ENCODE results near the gene METTL15.
"Not testable (repeated sequence)": the region's sequence is repeated elsewhere in the genome, so short reads cannot be mapped to it uniquely, and the experiment has no call there.

Gene METTL15

DNA sequence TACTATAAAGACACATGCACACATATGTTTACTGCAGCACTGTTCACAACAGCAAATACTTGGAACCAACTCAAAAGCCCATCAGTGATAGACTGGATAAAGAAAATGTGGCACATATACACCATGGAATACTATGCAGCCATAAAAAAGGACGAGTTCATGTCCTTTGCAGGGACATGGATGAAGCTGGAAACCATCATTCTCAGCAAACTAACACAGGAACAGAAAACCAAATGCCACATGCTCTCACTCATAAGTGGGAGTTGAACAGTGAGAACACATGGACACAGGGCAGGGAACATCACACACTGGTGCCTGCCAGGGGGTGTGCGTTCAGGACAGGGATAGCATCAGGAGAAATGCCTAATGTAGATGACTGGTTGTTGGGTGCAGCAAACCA, 164.1 kb downstream of the METTL15 start:
- H3K9ac ChIP-seq (ENCODE audit: low read length); H3K27me3 ChIP-seq (ENCODE audit: control insufficient read depth, insufficient read depth, low read length); H3K27ac ChIP-seq (ENCODE audit: low read depth, low read length); H3K4me3 ChIP-seq (ENCODE audit: low read length); H3K36me3 ChIP-seq (ENCODE audit: control insufficient read depth, insufficient read depth, low read length); H3K4me1 ChIP-seq (ENCODE audit: control insufficient read depth, insufficient read depth, low read length): not testable (repeated sequence)

DNA sequence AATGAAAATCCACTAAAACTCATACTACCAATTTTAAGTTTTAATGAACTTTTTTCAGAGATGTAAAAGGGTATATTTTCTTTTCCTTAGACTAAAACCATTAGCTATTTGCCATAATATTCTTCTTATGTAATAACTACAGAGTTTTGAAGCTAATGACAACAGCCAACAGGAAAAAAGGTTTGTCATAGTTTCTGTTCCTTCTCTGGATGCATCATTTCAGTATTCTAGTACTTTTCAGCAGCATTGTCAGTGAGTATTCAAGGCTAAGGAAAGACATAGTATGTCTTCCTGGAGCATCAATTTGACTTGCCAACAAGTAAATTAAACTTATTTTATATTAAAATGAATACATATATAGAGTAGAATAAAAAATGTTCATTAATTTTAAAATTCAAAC, 166.0 kb downstream of the METTL15 start:
- Histone ChIP-seq H3K27me3 (ENCODE audit: control insufficient read depth, insufficient read depth, low read length) (no peaks in the 10 kb centered on the region), H3K36me3 (ENCODE audit: control insufficient read depth, insufficient read depth, low read length) (no peaks in the 10 kb centered on the region), H3K27ac (ENCODE audit: low read depth, low read length) (no peak overlapping the region), H3K4me3 (ENCODE audit: low read length) (no peak overlapping the region), H3K4me1 (ENCODE audit: control insufficient read depth, insufficient read depth, low read length) (no peaks in the 10 kb centered on the region), H3K9ac (ENCODE audit: low read length) (no peak overlapping the region)

DNA sequence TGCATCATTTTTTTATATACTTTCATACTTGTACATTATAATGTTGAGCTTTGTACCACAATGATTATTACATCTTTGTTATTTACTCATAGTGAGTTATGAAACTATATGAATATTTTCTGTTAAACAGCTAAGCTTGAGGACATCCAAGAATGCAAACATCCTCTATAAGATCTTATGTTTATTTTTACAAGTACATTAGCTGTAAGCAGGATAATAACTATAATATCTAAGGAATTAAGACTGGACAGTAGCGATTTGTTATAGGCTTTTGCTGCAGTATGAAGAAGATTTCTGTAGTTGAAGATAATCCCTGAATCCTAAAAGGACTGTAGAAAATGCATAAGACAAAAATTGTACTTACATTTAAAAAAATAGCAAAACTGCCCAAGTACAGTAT, 176.0 kb downstream of the METTL15 start:
- no peaks in the 10 kb centered on the region for H3K36me3 ChIP-seq (ENCODE audit: control insufficient read depth, insufficient read depth, low read length)
- H3K4me1 ChIP-seq (ENCODE audit: control insufficient read depth, insufficient read depth, low read length) = no peaks in the 10 kb centered on the region
- no peaks in the 10 kb centered on the region for H3K27me3 ChIP-seq (ENCODE audit: control insufficient read depth, insufficient read depth, low read length)
- no peak overlapping the region for H3K4me3 ChIP-seq (ENCODE audit: low read length)
- no peak overlapping the region for H3K9ac ChIP-seq (ENCODE audit: low read length)
- H3K27ac ChIP-seq (ENCODE audit: low read depth, low read length) = no peak overlapping the region

DNA sequence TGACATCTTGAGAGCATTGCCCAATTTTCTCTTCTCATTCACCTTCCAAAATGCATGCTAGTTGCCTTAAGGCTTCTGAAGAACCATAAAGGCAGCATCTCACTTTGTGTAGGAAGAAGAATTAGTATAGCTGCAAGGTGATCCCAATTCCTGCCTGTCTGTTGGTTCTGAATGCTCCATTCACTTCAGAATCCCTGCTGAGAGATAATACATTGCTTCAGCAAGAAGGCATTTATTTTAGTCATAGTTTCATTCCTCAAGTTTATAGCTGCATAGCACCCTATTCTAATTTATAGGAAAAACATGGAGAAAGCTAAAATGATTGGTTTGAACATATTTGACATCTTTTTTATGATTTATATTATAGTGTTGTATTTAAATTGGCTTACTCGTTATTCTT, 181.3 kb downstream of the METTL15 start:
- Histone ChIP-seq H3K9ac (ENCODE audit: low read length) (no peak overlapping the region), H3K36me3 (ENCODE audit: control insufficient read depth, insufficient read depth, low read length) (no peaks in the 10 kb centered on the region), H3K4me1 (ENCODE audit: control insufficient read depth, insufficient read depth, low read length) (no peaks in the 10 kb centered on the region), H3K27me3 (ENCODE audit: control insufficient read depth, insufficient read depth, low read length) (no peaks in the 10 kb centered on the region), H3K4me3 (ENCODE audit: low read length) (no peak overlapping the region), H3K27ac (ENCODE audit: low read depth, low read length) (no peak overlapping the region)

DNA sequence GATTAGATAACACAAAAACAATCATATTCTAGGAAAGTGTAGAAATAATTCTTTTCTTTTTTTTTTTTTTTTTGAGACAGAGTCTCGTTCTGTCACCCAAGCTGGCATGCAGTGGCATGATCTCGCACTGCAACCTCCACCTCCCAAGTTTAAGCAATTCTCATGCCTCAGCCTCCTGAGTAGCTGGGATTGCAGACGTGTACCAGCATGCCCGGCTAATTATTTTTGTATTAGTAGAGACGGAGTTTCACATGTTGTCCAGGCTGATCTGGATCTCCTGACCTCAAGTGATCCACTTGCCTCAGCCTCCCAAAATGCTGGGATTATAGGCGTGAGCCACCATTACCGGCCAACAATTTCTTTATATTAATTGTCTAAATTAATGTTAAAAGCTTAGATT, 182.8 kb downstream of the METTL15 start:
- not testable (repeated sequence) for H3K36me3 ChIP-seq (ENCODE audit: control insufficient read depth, insufficient read depth, low read length); H3K9ac ChIP-seq (ENCODE audit: low read length); H3K27ac ChIP-seq (ENCODE audit: low read depth, low read length); H3K27me3 ChIP-seq (ENCODE audit: control insufficient read depth, insufficient read depth, low read length); H3K4me3 ChIP-seq (ENCODE audit: low read length); H3K4me1 ChIP-seq (ENCODE audit: control insufficient read depth, insufficient read depth, low read length)

DNA sequence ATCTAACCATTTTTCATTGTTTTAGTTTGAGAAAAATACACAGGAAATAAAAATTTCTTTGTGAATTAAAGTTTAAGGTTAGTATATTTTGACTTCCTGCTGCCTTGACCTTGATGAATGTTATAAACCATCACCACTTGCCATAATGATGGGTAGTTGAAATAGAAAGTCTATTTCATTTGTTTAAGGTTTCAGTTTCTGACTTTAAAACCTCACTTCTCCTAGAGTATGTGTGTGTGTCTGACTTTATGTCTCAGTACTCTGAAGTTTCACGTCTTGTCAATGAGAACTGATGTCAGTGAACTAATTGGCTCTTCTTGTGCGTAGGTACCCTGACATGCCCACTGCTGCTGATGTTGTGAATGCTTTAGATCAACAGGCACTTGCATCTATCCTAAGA, 188.2 kb downstream of the METTL15 start:
- no peaks in the 10 kb centered on the region for H3K4me1 ChIP-seq (ENCODE audit: control insufficient read depth, insufficient read depth, low read length)
- no peaks in the 10 kb centered on the region for H3K27me3 ChIP-seq (ENCODE audit: control insufficient read depth, insufficient read depth, low read length)
- H3K27ac ChIP-seq (ENCODE audit: low read depth, low read length) = no peak overlapping the region
- no peaks in the 10 kb centered on the region for H3K36me3 ChIP-seq (ENCODE audit: control insufficient read depth, insufficient read depth, low read length)
- H3K4me3 ChIP-seq (ENCODE audit: low read length) = no peak overlapping the region
- H3K9ac ChIP-seq (ENCODE audit: low read length) = no peak overlapping the region

DNA sequence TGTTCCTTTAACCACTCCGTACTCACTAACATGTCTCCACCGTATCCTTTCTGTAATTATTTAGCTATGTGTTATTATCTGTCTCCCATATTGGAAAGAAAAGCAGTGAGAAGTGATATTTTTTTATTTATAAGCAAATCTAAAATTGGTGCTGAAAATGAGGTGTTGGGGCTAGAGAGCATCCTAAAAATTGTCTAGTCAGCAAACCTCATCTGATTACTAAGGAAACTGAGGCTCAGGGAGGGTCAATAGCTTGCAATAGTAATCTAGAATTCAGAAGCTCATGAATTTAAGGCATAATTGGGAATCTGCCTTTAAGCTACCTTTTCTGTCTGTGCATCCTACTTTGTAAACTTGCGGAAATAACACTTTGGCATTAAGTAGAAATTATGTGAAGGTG, 190.0 kb downstream of the METTL15 start:
- no peak overlapping the region for H3K9ac ChIP-seq (ENCODE audit: low read length)
- H3K36me3 ChIP-seq (ENCODE audit: control insufficient read depth, insufficient read depth, low read length) = no peaks in the 10 kb centered on the region
- H3K27me3 ChIP-seq (ENCODE audit: control insufficient read depth, insufficient read depth, low read length) = no peaks in the 10 kb centered on the region
- H3K4me1 ChIP-seq (ENCODE audit: control insufficient read depth, insufficient read depth, low read length) = no peaks in the 10 kb centered on the region
- H3K27ac ChIP-seq (ENCODE audit: low read depth, low read length) = no peak overlapping the region
- no peak overlapping the region for H3K4me3 ChIP-seq (ENCODE audit: low read length)

DNA sequence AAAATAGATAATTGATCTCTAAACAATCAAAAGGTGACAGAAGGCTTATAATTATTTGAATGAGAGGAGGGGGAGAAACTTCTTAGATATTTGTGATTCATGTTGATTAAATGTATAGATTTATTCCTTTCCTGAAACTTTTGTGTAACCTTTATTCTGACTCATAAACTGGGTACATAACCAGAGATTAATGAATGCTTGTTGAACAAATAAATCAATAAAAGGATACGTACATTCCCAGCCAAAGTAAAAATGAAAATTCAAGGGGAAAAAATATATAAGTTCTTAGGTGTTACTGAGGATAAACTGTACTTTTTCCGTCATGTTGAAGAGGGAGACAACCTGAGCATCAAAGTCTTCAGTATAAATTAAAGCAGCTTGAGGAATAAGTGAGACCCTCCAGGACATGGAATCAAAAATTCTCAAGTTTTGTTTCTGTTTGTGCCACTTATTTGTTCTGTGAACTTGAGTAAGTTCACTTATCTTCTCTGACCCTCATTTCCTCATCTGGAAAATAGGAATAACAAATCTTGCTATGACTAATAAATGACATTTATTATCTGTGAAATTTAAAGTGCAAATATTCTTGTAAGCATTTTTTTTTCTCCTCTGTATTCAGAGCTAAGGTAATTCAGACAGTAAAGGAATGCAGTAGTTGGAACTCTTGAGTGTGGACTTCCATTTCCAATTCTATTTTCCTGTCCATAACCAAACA, 195.4 kb downstream of the METTL15 start:
- no peaks in the 10 kb centered on the region for H3K4me1 ChIP-seq (ENCODE audit: control insufficient read depth, insufficient read depth, low read length)
- H3K4me3 ChIP-seq (ENCODE audit: low read length) = no peak overlapping the region
- no peaks in the 10 kb centered on the region for H3K27me3 ChIP-seq (ENCODE audit: control insufficient read depth, insufficient read depth, low read length)
- H3K27ac ChIP-seq (ENCODE audit: low read depth, low read length) = no peak overlapping the region
- no peaks in the 10 kb centered on the region for H3K36me3 ChIP-seq (ENCODE audit: control insufficient read depth, insufficient read depth, low read length)
- no peak overlapping the region for H3K9ac ChIP-seq (ENCODE audit: low read length)

DNA sequence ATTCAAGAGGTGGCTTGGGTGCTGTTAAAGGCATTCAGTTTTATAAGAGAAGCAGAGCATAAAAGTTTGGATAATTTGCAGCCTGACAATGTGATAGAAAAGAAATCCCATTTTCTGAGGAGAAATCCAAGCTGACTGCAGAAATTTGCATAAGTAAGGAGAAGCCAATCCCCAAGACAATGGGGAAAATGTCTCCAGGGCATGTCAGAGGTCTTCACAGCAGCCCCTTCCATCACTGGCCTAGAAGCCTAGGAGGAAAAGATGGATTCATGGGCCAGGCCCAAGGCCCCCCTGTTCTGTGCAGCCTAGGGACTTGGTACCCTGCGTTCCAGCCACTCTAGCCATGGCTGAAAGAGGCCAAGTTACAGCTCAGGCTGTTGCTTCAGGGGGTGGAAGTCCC, 207.3 kb downstream of the METTL15 start:
- H3K27me3 ChIP-seq (ENCODE audit: control insufficient read depth, insufficient read depth, low read length) = no peaks in the 10 kb centered on the region
- H3K36me3 ChIP-seq (ENCODE audit: control insufficient read depth, insufficient read depth, low read length) = no peaks in the 10 kb centered on the region
- H3K27ac ChIP-seq (ENCODE audit: low read depth, low read length) = no peak overlapping the region
- H3K4me3 ChIP-seq (ENCODE audit: low read length) = no peak overlapping the region
- H3K4me1 ChIP-seq (ENCODE audit: control insufficient read depth, insufficient read depth, low read length) = no peaks in the 10 kb centered on the region
- no peak overlapping the region for H3K9ac ChIP-seq (ENCODE audit: low read length)

DNA sequence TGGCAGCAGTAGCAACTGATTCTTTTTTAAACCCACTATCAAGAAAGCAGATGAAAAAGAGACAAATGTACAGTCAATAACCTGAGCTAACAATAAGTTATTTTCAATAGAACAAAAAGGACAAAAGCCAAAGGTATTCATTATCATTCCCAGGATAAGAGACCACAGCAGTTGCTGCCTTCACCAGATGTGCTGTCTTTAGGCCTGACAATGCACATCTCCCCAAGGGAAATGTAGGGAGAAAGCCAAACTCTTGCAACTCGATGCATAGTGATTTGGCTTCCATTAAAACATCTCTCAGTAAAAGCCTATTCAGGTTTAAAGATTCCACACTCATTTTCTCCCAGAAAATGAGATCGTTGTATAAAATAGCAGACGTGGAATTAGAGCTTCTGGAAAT, 210.7 kb downstream of the METTL15 start:
- no peaks in the 10 kb centered on the region for H3K4me1 ChIP-seq (ENCODE audit: control insufficient read depth, insufficient read depth, low read length)
- H3K36me3 ChIP-seq (ENCODE audit: control insufficient read depth, insufficient read depth, low read length) = no peaks in the 10 kb centered on the region
- H3K27ac ChIP-seq (ENCODE audit: low read depth, low read length) = no peak overlapping the region
- H3K27me3 ChIP-seq (ENCODE audit: control insufficient read depth, insufficient read depth, low read length) = no peaks in the 10 kb centered on the region
- H3K4me3 ChIP-seq (ENCODE audit: low read length) = no peak overlapping the region
- no peak overlapping the region for H3K9ac ChIP-seq (ENCODE audit: low read length)

DNA sequence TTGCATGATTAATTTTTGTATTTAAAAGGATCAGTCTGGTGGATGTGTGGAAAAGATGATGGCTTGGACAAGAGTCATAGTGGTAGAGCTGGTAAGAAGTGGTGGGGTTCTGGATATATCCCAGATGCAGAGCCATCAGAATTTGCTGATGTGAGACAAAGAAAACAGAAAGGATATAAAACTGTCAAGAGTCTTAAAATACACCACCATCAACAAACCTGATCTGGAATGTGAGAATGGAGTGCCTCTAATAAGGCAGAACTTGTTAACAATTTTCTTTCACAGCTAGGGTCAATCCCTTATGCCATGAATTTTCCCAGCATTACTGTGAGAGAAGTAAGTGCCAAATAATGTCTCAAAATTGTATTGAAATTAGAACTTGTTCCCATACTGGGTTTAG, 215.4 kb downstream of the METTL15 start:
- Histone ChIP-seq H3K9ac (ENCODE audit: low read length) (no peak overlapping the region), H3K27ac (ENCODE audit: low read depth, low read length) (no peak overlapping the region), H3K27me3 (ENCODE audit: control insufficient read depth, insufficient read depth, low read length) (no peaks in the 10 kb centered on the region), H3K4me1 (ENCODE audit: control insufficient read depth, insufficient read depth, low read length) (no peaks in the 10 kb centered on the region), H3K4me3 (ENCODE audit: low read length) (no peak overlapping the region), H3K36me3 (ENCODE audit: control insufficient read depth, insufficient read depth, low read length) (no peaks in the 10 kb centered on the region)

DNA sequence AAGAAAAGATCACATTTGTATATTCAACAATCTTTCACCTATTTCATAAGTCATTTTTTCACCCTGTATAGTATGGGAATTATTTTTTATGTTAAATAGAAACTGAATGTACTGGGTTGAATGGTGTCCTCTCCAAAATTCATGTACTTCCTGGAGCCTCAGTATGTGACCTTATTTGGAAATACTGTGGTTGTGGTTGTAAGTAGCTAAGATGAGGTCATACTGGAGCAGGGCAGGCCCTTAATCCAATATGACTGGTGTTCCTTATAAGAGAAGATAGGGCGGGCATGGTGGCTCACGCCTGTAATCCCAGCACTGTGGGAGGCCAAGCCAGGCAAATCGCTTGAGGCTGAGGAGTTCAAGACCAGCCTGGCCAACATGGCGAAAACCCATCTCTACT, 224.2 kb downstream of the METTL15 start:
- not testable (repeated sequence) for H3K36me3 ChIP-seq (ENCODE audit: control insufficient read depth, insufficient read depth, low read length); H3K4me1 ChIP-seq (ENCODE audit: control insufficient read depth, insufficient read depth, low read length); H3K27me3 ChIP-seq (ENCODE audit: control insufficient read depth, insufficient read depth, low read length); H3K4me3 ChIP-seq (ENCODE audit: low read length); H3K9ac ChIP-seq (ENCODE audit: low read length); H3K27ac ChIP-seq (ENCODE audit: low read depth, low read length)

DNA sequence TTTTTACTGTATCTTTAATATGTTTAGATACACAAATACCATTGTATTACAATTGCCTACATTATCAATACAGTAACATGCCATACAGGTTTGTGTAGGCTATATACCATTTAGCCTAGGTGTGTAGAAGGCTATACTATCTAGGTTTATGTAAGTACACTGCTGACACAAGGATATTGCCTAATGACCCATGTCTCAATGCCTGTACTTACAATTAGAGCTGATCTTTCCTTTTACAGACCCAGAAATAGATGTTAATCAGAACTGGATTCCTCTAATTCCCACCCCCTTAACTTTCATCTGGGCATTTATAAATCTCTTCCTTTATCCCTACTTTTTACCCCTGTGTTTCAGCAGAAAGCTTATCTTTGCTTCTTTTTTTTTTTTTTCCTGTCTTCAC, 229.5 kb downstream of the METTL15 start:
- Histone ChIP-seq H3K9ac (ENCODE audit: low read length) (no peak overlapping the region), H3K4me1 (ENCODE audit: control insufficient read depth, insufficient read depth, low read length) (no peaks in the 10 kb centered on the region), H3K27ac (ENCODE audit: low read depth, low read length) (no peak overlapping the region), H3K4me3 (ENCODE audit: low read length) (no peak overlapping the region), H3K36me3 (ENCODE audit: control insufficient read depth, insufficient read depth, low read length) (no peaks in the 10 kb centered on the region), H3K27me3 (ENCODE audit: control insufficient read depth, insufficient read depth, low read length) (no peaks in the 10 kb centered on the region)

All from rectal smooth muscle tissue (tissue), 1 donor.